MM.1S (cell line): ENCODE data around the gene ITGA2.

Experiments used
- DNase-seq: peaks from one replicate; pipeline ENCODE4 v3.0.0-alpha.2; 2015
- H2AFZ ChIP-seq: fragments of 300-600 bp; sonication (generic); 2 replicates; pipeline ENCODE4 v1.6.0; 2016; ENCODE audit warnings: antibody characterized with exemption, low read length
- H3F3A ChIP-seq: fragments of 300-600 bp; sonication (generic); 2 replicates; pipeline ENCODE4 v1.6.1; 2016; ENCODE audit warnings: mild to moderate bottlenecking, antibody characterized with exemption, low read length, moderate library complexity, mixed read lengths; ENCODE audit not compliant: insufficient read depth
- H3K27ac ChIP-seq: fragments of 300-600 bp; sonication (generic); 2 replicates; pipeline ENCODE4 v1.5.1; 2016; ENCODE audit warnings: mild to moderate bottlenecking, low read length
- H3K27me3 ChIP-seq: fragments of 300-600 bp; sonication (generic); replicated peaks from 2 replicates; pipeline ENCODE4 v1.6.0; 2016; ENCODE audit warnings: low read length; ENCODE audit not compliant: insufficient read depth
- H3K36me3 ChIP-seq: fragments of 300-600 bp; sonication (generic); replicated peaks from 2 replicates; pipeline ENCODE4 v1.6.1; 2016; ENCODE audit warnings: mild to moderate bottlenecking, low read length, mixed read lengths; ENCODE audit not compliant: insufficient read depth
- H3K4me1 ChIP-seq: fragments of 300-600 bp; sonication (generic); 2 replicates; pipeline ENCODE4 v1.6.1; 2016; ENCODE audit warnings: low read length, mixed read lengths
- H3K4me2 ChIP-seq: fragments of 300-600 bp; sonication (generic); 2 replicates; pipeline ENCODE4 v1.6.0; 2016; ENCODE audit warnings: low read depth, low read length
- H3K4me3 ChIP-seq: fragments of 300-600 bp; sonication (generic); 2 replicates; pipeline ENCODE4 v1.5.1; 2016; ENCODE audit warnings: low read length, mixed read lengths
- H3K79me2 ChIP-seq: fragments of 300-600 bp; sonication (generic); 2 replicates; pipeline ENCODE4 v1.6.1; 2016; ENCODE audit warnings: mixed run types, low read length, mixed read lengths
- H3K9ac ChIP-seq: fragments of 300-600 bp; sonication (generic); 2 replicates; pipeline ENCODE4 v1.6.1; 2016; ENCODE audit warnings: low read length, mixed read lengths
- H3K9me2 ChIP-seq: fragments of 300-600 bp; sonication (generic); replicated peaks from 2 replicates; pipeline ENCODE4 v1.6.1; 2016; ENCODE audit warnings: mild to moderate bottlenecking, low read length, mixed read lengths; ENCODE audit not compliant: insufficient read depth
- H3K9me3 ChIP-seq: fragments of 300-600 bp; sonication (generic); replicated peaks from 2 replicates; pipeline ENCODE4 v1.6.1; 2016; ENCODE audit warnings: mild to moderate bottlenecking, low read length, mixed read lengths; ENCODE audit not compliant: insufficient read depth
- H4K20me1 ChIP-seq: fragments of 300-600 bp; sonication (generic); 2 replicates; pipeline ENCODE4 v1.6.1; 2016; ENCODE audit warnings: mild to moderate bottlenecking, low read length, moderate library complexity, mixed read lengths; ENCODE audit not compliant: insufficient read depth
- EZH2 ChIP-seq: fragments of 300-600 bp; sonication (generic); optimal IDR thresholded peaks from 2 replicates; pipeline ENCODE3; 2017; ENCODE audit warnings: low read depth, mild to moderate bottlenecking, antibody characterized with exemption, low read length, mixed read lengths
- EZH2phosphoT487 ChIP-seq: fragments of 300-600 bp; sonication (generic); IDR thresholded peaks from 2 replicates; pipeline ENCODE4 v1.6.1; 2018; ENCODE audit warnings: antibody characterized with exemption, low read length
- TF ChIP-seq, protein P1 (sequence below): fragments of 300-600 bp; sonication (generic); IDR thresholded peaks from 2 replicates; pipeline ENCODE4 v1.5.1; 2016; ENCODE audit warnings: antibody characterized with exemption, low read length, mixed read lengths

Gene ITGA2

GRCh38 chr5:52981507-52981906 lies 7.6 kb upstream of the ITGA2 start:
- Histone ChIP-seq H4K20me1 (no peaks in the 10 kb centered on the region), H3K9me3 (no peaks in the 10 kb centered on the region), H3K4me1 (no peaks in the 10 kb centered on the region), H3K36me3 (no peaks in the 10 kb centered on the region), H3K9me2 (no peaks in the 10 kb centered on the region), H3K4me3 (no peak overlapping the region), H3K4me2 (no peak overlapping the region), H3K27ac (no peak overlapping the region), H3K27me3 (no peaks in the 10 kb centered on the region), H2AFZ (no peak overlapping the region), H3F3A (no peaks in the 10 kb centered on the region), H3K79me2 (no peaks in the 10 kb centered on the region), H3K9ac (no peak overlapping the region)
- no peak for DNase-seq
- TF ChIP-seq, protein P1, sequence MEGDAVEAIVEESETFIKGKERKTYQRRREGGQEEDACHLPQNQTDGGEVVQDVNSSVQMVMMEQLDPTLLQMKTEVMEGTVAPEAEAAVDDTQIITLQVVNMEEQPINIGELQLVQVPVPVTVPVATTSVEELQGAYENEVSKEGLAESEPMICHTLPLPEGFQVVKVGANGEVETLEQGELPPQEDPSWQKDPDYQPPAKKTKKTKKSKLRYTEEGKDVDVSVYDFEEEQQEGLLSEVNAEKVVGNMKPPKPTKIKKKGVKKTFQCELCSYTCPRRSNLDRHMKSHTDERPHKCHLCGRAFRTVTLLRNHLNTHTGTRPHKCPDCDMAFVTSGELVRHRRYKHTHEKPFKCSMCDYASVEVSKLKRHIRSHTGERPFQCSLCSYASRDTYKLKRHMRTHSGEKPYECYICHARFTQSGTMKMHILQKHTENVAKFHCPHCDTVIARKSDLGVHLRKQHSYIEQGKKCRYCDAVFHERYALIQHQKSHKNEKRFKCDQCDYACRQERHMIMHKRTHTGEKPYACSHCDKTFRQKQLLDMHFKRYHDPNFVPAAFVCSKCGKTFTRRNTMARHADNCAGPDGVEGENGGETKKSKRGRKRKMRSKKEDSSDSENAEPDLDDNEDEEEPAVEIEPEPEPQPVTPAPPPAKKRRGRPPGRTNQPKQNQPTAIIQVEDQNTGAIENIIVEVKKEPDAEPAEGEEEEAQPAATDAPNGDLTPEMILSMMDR = no peak
- no peak for TF ChIP-seq EZH2phosphoT487

DNA sequence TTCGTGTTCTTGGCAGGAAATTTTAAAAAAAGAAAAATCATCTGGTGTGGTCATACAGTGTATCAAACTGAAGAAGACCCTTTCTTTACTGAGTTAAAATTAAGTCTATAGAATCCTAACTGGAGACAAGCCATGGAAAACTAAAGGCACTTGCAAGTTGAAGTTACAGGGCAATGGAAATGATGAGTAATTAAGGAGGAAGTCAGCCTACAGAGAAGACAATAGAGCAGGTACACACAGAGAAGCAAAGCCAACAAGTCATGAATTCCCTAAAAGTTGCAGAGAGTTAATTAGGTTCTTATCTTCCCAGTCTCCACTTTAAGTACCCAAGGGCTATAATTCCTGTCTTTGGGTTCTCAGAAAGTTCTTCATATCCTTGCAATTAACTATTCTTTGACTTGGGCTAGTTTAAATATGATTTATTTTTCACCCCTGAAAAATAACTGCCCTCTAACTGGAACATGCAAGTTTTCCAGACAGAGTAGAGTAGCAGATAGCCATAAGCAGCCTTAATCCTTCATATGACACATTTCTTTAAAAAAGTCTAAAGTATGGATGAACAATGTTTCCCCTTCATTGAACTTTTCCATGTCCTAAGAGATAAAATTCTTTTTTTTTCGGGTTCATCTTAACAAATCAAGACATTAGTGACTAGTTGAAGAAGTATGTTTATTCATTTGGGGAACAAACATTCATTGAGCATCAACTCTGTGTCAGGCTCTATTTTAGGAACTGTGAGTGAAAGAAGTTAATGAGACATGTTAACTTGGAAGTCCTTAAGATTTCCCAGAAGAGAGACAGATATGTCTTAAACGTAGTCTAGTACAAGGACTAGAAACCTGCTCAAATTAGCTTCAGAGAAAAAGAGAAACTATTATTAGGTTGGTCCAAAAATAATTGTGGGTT lies 5.2 kb upstream of the ITGA2 start:
- Histone ChIP-seq H3K4me1 (no peaks in the 10 kb centered on the region), H4K20me1 (no peaks in the 10 kb centered on the region), H3K79me2 (no peaks in the 10 kb centered on the region), H3K9me2 (no peaks in the 10 kb centered on the region), H3K4me2 (no peak overlapping the region), H3K27ac (no peak overlapping the region), H3F3A (no peaks in the 10 kb centered on the region), H2AFZ (no peak overlapping the region), H3K4me3 (no peak overlapping the region), H3K27me3 (peaks cover 8% of the 10 kb centered on the region), H3K36me3 (no peaks in the 10 kb centered on the region), H3K9ac (no peak overlapping the region), H3K9me3 (no peaks in the 10 kb centered on the region)
- no peak for DNase-seq
- TF ChIP-seq EZH2phosphoT487 (no peak), EZH2 (no peak)
- TF ChIP-seq, protein P1 = no peak

DNA sequence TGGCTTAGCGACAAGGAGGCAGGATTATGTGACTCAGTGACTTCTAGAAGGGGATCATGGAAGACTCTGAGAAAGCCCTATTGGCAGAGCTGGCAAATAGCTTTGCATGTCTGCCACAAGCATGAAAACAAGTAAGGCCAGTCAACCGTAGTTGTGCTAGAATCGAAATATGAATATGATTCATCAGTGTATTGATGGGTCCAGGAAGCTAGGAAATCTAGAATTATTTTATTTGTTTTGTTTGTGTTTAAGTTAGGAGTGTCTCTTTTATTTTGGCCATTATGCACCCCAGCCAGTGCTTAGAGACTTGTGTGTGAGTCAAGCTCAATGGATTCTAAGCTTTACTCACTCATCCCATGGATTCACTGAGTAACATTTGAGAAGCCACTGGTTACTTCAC lies 3.8 kb upstream of the ITGA2 start:
- Histone ChIP-seq H3F3A (no peaks in the 10 kb centered on the region), H4K20me1 (no peaks in the 10 kb centered on the region), H3K9ac (no peak overlapping the region), H2AFZ (no peak overlapping the region), H3K36me3 (no peaks in the 10 kb centered on the region), H3K79me2 (no peaks in the 10 kb centered on the region), H3K4me1 (no peaks in the 10 kb centered on the region), H3K4me3 (no peak overlapping the region), H3K27me3 (peaks cover 8% of the 10 kb centered on the region), H3K9me2 (no peaks in the 10 kb centered on the region), H3K27ac (no peak overlapping the region), H3K9me3 (no peaks in the 10 kb centered on the region), H3K4me2 (no peak overlapping the region)
- no peak for DNase-seq
- TF ChIP-seq EZH2 (no peak), EZH2phosphoT487 (no peak)
- TF ChIP-seq, protein P1 = no peak
